Endothelial cell of umbilical vein (primary cell): ENCODE results near the gene ZBED4.

Experiments used
- CTCF ChIP-seq, 2 donors: IDR thresholded peaks; 1 replicate in 1 of 2; 2 replicates in 1 of 2; pipeline ENCODE4 v1.5.1; 2011; ENCODE audit warnings: low read length in 2 of 2, mild to moderate bottlenecking in 2 of 2, moderate library complexity in 2 of 2, control low read depth in 1 of 2, inconsistent platforms in 1 of 2, low read depth in 1 of 2; ENCODE audit not compliant: insufficient read depth in 1 of 2; ENCODE audit errors: extremely low read depth in 1 of 2
- EZH2 ChIP-seq: IDR thresholded peaks from 2 replicates; pipeline ENCODE4 v1.6.1; 2012; ENCODE audit warnings: borderline replicate concordance, low read depth, mild to moderate bottlenecking, moderate library complexity, low read length, inconsistent platforms; ENCODE audit not compliant: severe bottlenecking
- FOS ChIP-seq: IDR thresholded peaks from 2 replicates; pipeline ENCODE4 v1.6.1; 2011; ENCODE audit warnings: mild to moderate bottlenecking, low read length, moderate library complexity, borderline replicate concordance; ENCODE audit not compliant: insufficient read depth
- GATA2 ChIP-seq: IDR thresholded peaks from 2 replicates; pipeline ENCODE4 v1.7.0; 2011; ENCODE audit warnings: low read depth, mild to moderate bottlenecking, moderate library complexity, mixed read lengths, low read length; ENCODE audit not compliant: insufficient read length, insufficient read depth
- MAX ChIP-seq: IDR thresholded peaks from 2 replicates; pipeline ENCODE4 v1.6.1; 2011; ENCODE audit not compliant: insufficient read depth, insufficient read length
- MYC ChIP-seq: IDR thresholded peaks from one replicate; pipeline ENCODE4 v1.6.1; 2011; ENCODE audit warnings: mild to moderate bottlenecking, low read depth, low read length
- POLR2A ChIP-seq: IDR thresholded peaks from 2 replicates; pipeline ENCODE4 v1.6.1; 2012; ENCODE audit warnings: low read depth, mild to moderate bottlenecking, control low read depth, low read length
- POLR2AphosphoS5 ChIP-seq: IDR thresholded peaks from 2 replicates; pipeline ENCODE4 v1.6.1; 2012; ENCODE audit warnings: low read depth, mild to moderate bottlenecking, control low read depth, low read length, moderate library complexity; ENCODE audit not compliant: insufficient read depth

GRCh38 chr22:49852898-49853894 is at the start of gene ZBED4:
- TF ChIP-seq CTCF (IDR thresholded peaks at IDR 0.05; ENCODE audit: extremely low read depth in 1 of 2, insufficient read depth in 1 of 2, low read depth in 1 of 2, low read length in 2 of 2) (no peak), MAX (no peak), POLR2AphosphoS5 (peak; percentile 60), POLR2A (peak; percentile 78), EZH2 (no peak), MYC (no peak), FOS (no peak), GATA2 (no peak)
